Measurements from ENCODE around the gene ATG5.
A peak's percentile ranks its signal among the peaks of the same experiment; 100 is the strongest.
"Not testable (repeated sequence)": the region's sequence is repeated elsewhere in the genome, so short reads cannot be mapped to it uniquely, and the experiment has no call there.

Gene ATG5

GRCh38 chr6:106290032-106290431 lies 35.5 kb downstream of the ATG5 start:
- no peak for TF ChIP-seq ZNF274 (IDR thresholded peaks at IDR 0.05; ENCODE audit: low read depth, low read length)
- H3K4me3 ChIP-seq (ENCODE audit: low read length): no peak overlapping the region

GRCh38 chr6:106287215-106287614 lies 38.3 kb downstream of the ATG5 start:
- no peak for TF ChIP-seq ZNF274 (IDR thresholded peaks at IDR 0.05; ENCODE audit: low read depth, low read length)
- H3K4me3 ChIP-seq (ENCODE audit: low read length): no peak overlapping the region

DNA sequence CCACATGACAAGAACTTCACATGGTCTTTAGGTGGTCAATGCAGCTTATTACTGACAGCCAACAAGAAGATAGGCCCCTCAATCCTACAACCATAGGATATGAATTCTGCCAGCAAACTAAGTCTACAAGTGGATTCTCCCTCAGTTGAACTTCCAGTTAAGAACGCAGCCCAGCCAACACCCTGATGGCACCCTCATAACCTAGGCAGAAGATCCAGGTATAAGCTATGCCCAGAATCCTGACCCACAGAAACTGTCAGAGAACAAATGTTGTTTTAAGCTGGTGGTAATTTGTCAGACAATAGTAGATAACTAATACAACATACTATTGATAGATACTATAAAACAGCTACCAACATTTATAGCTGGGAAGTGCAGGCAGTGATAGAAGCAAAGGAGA lies 38.8 kb downstream of the ATG5 start:
- no peak overlapping the region for H3K4me3 ChIP-seq (ENCODE audit: low read length)
- TF ChIP-seq ZNF274 (IDR thresholded peaks at IDR 0.05; ENCODE audit: low read depth, low read length): no peak

- H3K4me3 ChIP-seq (ENCODE audit: low read length): no peak overlapping the region
- no peak for TF ChIP-seq ZNF274 (IDR thresholded peaks at IDR 0.05; ENCODE audit: low read depth, low read length)
These were observed 42.1 kb downstream of the ATG5 start for GRCh38 chr6:106283481-106283880.

GRCh38 chr6:106281661-106282060 lies 43.9 kb downstream of the ATG5 start:
- no peak overlapping the region for H3K4me3 ChIP-seq (ENCODE audit: low read length)
- TF ChIP-seq ZNF274 (IDR thresholded peaks at IDR 0.05; ENCODE audit: low read depth, low read length): no peak

GRCh38 chr6:106281088-106281487 lies 44.5 kb downstream of the ATG5 start:
- no peak overlapping the region for H3K4me3 ChIP-seq (ENCODE audit: low read length)
- no peak for TF ChIP-seq ZNF274 (IDR thresholded peaks at IDR 0.05; ENCODE audit: low read depth, low read length)

DNA sequence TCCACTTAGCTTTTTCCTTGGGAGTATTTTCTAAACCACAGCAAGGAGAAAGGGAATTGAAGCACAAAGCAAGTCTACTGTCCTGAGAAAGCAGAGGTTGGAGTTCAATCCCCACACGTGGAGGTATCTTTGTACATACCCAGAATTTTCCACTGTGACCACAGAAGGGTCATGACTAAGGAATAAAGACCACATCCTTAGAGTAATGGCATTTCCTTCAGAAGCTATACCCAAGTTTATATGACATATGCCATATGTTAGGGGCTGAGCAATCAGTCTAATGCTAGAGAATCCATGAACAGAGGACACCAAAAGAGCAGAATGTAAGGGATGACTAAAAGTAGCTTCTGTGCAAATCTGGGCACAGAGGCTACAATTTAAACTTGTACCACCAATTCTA lies 46.4 kb downstream of the ATG5 start:
- H3K4me3 ChIP-seq (ENCODE audit: low read length): no peak overlapping the region
- TF ChIP-seq ZNF274 (IDR thresholded peaks at IDR 0.05; ENCODE audit: low read depth, low read length): no peak

DNA sequence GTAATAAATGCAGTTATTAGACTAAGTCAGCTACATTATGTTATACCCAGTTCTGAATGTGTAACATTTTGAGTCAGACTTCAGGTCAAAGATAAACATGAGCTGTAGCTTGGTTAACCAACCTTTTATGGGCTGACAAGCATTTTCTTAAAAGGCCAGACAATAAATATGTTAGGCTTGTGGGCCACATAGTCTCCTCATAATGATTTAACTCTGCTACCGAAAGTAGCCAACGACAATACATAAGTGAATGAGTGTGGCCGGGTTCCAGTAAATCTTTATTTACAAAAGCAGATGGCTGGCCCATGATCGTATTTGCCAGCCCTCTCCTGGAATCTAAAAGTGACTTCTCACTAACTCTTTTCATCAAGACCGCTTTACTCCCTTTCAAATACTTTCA lies 49.9 kb downstream of the ATG5 start:
- TF ChIP-seq ZNF274 (IDR thresholded peaks at IDR 0.05; ENCODE audit: low read depth, low read length): no peak
- no peak overlapping the region for H3K4me3 ChIP-seq (ENCODE audit: low read length)

DNA sequence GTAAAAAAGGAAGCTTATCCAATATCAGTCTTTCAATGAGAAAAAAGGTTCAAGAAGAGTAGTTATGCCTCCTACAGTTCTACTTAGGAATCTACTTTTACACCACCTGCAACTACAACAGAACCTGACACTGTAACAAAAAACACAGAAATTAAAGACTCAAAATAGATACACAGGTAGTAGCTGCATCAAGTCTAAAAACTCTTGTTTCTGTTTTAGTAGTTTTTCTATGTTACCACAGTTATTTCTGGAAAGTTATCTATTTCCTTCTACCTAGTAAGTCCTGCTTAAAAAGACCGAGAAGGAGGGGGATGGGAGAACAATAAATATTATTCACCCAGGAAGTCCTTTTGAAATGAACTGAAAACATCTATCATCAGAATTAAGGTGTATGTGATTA lies 52.5 kb downstream of the ATG5 start:
- no peak overlapping the region for H3K4me3 ChIP-seq (ENCODE audit: low read length)
- TF ChIP-seq ZNF274 (IDR thresholded peaks at IDR 0.05; ENCODE audit: low read depth, low read length): no peak

DNA sequence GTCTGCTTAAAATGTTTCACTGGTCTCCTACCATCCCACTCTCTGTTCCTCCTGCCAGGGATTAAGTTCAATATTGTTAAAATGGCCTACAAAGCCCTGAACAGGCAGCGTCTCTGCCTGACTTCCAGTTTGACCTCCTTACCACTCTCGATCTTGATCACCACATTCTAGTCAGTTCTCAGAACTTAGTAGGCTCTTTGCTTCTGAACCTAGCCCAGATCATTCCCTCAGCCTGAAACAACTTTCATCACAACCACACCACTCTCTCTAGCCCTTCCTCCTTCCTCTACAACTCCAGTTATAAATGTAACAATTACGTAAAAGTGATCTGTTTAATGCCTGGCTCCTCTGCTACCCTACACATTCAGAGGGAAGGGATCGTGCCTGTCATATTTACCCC lies 53.3 kb downstream of the ATG5 start:
- H3K4me3 ChIP-seq (ENCODE audit: low read length): peak overlapping the region; percentile 33; the same call in 1 of the 2 replicates

GRCh38 chr6:106270414-106270813 lies 55.1 kb downstream of the ATG5 start:
- TF ChIP-seq ZNF274 (IDR thresholded peaks at IDR 0.05; ENCODE audit: low read depth, low read length): no peak
- no peak overlapping the region for H3K4me3 ChIP-seq (ENCODE audit: low read length)

More for the DNA sequence above, 53.3 kb downstream of the ATG5 start:
- TF ChIP-seq ZNF274 (IDR thresholded peaks at IDR 0.05; ENCODE audit: low read depth, low read length): no peak

DNA sequence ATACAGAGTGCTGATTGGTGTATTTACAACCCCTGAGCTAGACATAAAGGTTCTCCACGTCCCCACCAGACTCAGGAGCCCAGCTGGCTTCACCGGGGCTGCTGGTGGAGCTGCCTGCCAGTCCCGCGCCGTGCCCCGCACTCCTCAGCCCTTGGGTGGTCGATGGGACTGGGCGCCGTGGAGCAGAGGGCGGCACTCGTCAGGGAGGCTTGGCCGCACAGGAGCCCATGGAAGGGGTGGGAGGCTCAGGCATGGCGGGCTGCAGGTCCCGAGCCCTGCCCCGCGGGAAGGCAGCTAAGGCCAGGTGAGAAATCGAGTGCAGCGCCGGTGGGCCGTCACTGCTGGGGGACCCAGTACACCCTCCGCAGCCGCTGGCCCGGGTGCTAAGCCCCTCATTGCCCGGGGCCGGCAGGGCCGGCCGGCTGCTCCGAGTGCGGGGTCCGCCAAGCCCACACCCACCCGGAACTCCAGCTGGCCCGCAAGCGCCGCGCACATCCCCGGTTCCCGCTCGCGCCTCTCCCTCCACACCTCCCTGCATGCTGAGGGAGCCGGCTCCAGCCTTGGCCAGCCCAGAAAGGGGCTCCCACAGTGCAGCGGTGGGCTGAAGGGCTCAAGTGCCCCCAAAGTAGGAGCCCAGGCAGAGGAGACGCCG lies 56.2 kb downstream of the ATG5 start:
- not testable (repeated sequence) for H3K4me3 ChIP-seq (ENCODE audit: low read length)

- not testable (repeated sequence) for H3K4me3 ChIP-seq (ENCODE audit: low read length)
These were observed 57.1 kb downstream of the ATG5 start for GRCh38 chr6:106268500-106268899.

DNA sequence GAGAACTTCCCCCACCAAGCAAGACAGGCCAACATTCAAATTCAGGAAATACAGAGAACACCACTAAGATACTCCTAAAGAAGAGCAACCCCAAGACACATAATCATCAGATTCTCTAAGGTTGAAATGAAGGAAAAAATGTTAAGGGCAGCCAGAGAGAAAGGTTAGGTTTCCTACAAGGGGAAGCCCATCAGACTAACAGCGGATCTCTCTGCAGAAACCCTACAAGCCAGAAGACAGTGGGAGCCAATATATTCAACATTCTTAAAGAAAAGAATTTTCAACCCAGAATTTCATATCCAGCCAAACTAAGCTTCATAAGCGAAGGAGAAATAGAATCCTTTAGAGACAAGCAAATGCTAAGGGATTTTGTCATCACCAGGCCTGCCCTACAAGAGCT lies 61.1 kb downstream of the ATG5 start:
- H3K4me3 ChIP-seq (ENCODE audit: low read length): not testable (repeated sequence)

GRCh38 chr6:106259748-106260147 lies 65.8 kb downstream of the ATG5 start:
- H3K4me3 ChIP-seq (ENCODE audit: low read length): not testable (repeated sequence)

DNA sequence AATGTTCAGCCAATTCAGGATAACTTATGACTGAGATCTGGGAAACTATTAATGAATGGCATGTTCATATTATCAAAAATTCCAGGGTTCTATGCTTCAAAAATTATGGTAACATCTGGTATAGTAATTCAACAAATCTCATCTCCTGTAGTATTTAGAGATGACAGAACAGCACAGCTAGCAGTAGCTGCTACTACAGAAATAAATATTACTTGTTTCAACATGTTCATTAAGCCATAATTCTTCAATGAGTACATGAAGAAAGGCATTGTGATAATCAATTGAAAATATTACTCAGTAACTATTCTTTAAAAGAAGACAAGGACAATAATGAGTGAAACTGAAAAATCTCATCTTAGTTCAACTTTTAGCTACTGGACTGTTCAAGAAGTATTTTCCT lies 66.8 kb downstream of the ATG5 start:
- no peak for TF ChIP-seq ZNF274 (IDR thresholded peaks at IDR 0.05; ENCODE audit: low read depth, low read length)
- no peak overlapping the region for H3K4me3 ChIP-seq (ENCODE audit: low read length)
